Measurements from ENCODE around the gene SNRPA1. TPM values are rescaled to one million over a fixed set of nuclear protein-coding genes. Genes with fewer than 3 reads are reported as not detected.
A peak's percentile ranks its signal among the peaks of the same experiment; 100 is the strongest.

SNRPA1 gene
- total RNA-seq, 4 donors from 2014 or later = 19.9 to 35.7 (median 25.2) TPM

- Histone ChIP-seq H3K9me3 (no peaks in the 10 kb centered on the region), H3K4me1 (peaks cover 15 to 23% (median 20%) of the 10 kb centered on the region in 4 donors), H3K36me3 (no peaks in the 10 kb centered on the region), H3K4me3 (no peak overlapping the region), H3K27me3 (no peaks in the 10 kb centered on the region), H3K27ac (replicated peaks in 1 of 4) (no peak overlapping the region)
- 72% methylated on average over 5 of the region's 5 CpGs for WGBS
- TF ChIP-seq, protein P1, sequence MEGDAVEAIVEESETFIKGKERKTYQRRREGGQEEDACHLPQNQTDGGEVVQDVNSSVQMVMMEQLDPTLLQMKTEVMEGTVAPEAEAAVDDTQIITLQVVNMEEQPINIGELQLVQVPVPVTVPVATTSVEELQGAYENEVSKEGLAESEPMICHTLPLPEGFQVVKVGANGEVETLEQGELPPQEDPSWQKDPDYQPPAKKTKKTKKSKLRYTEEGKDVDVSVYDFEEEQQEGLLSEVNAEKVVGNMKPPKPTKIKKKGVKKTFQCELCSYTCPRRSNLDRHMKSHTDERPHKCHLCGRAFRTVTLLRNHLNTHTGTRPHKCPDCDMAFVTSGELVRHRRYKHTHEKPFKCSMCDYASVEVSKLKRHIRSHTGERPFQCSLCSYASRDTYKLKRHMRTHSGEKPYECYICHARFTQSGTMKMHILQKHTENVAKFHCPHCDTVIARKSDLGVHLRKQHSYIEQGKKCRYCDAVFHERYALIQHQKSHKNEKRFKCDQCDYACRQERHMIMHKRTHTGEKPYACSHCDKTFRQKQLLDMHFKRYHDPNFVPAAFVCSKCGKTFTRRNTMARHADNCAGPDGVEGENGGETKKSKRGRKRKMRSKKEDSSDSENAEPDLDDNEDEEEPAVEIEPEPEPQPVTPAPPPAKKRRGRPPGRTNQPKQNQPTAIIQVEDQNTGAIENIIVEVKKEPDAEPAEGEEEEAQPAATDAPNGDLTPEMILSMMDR (IDR thresholded peaks at IDR 0.05) = no peak
- TF ChIP-seq EP300 (IDR thresholded peaks at IDR 0.05) = no peak
- no peak for TF ChIP-seq POLR2AphosphoS5 (IDR thresholded peaks at IDR 0.05)
- TF ChIP-seq POLR2A (IDR thresholded peaks at IDR 0.05; ENCODE audit: low read depth) = no peak
- DNase-seq (ENCODE audit: extremely low spot score) = no peak
- intact Hi-C loops (cut with DNase I) = loop anchor here (10.0 kb wide), 1 partner anchor 340 kb away; the partner anchor contains the start of gene LRRK1
Measured at GRCh38 chr15:101255051-101255395, 40.0 kb downstream of the SNRPA1 start.

DNA sequence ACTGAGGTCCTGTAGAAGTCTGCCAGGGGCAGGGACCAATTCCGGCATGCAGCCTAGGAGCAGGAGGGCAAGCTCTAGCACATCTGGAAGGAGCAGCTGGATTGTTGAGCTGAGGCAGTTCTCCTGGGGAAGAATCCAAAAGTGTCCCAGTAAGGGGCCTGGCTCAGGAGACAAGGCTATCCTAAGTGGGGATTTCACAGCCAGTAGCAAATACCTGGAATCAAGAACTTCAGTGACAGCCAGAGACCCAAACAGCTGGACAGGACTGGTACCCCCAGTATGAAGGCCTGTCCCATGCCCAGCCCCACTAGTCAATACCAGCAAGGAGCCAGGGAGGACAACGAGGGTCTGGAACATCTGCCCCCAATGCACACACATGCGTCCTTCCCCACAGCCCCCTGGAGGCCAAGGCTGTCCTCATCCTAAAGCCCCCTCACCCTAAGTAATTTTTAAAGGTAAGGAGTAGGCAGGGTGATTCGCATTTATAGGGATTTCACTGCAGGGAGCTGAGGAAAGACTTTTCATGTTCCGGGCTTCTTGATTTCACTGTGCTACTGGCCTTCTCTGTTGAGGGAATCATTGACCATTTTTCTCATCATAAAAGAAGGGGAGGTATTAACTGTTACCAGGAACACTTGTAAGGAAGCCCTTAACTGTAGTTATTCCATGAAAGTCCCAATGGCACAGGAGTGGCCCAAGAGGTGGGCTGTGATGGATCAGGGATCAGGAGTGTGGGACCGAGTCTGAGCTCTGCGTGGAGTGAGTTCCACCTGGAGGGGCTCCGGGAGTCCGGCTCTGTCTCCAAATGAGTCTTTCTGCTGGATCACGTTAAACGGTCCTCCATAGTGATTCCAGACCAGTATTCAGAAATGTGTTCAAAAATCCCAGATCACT lies 40.6 kb downstream of the SNRPA1 start:
- 80% methylated on average over 8 of the region's 11 CpGs for WGBS
- Histone ChIP-seq H3K27ac (replicated peaks in 1 of 4) (no peak overlapping the region), H3K9me3 (no peaks in the 10 kb centered on the region), H3K36me3 (no peaks in the 10 kb centered on the region), H3K4me1 (peaks cover 22 to 29% (median 26%) of the 10 kb centered on the region in 4 donors), H3K27me3 (no peaks in the 10 kb centered on the region), H3K4me3 (no peak overlapping the region)
- no peak for DNase-seq (ENCODE audit: extremely low spot score)
- no peak for TF ChIP-seq EP300 (IDR thresholded peaks at IDR 0.05)
- TF ChIP-seq, protein P1 (IDR thresholded peaks at IDR 0.05) = no peak
- TF ChIP-seq POLR2A (IDR thresholded peaks at IDR 0.05; ENCODE audit: low read depth) = no peak
- TF ChIP-seq POLR2AphosphoS5 (IDR thresholded peaks at IDR 0.05) = no peak
- intact Hi-C loops (cut with DNase I) = loop anchor here (5.0 to 10.0 kb wide), 2 partner anchors 67 to 340 kb away; partner anchors contain the start of gene LRRK1

DNA sequence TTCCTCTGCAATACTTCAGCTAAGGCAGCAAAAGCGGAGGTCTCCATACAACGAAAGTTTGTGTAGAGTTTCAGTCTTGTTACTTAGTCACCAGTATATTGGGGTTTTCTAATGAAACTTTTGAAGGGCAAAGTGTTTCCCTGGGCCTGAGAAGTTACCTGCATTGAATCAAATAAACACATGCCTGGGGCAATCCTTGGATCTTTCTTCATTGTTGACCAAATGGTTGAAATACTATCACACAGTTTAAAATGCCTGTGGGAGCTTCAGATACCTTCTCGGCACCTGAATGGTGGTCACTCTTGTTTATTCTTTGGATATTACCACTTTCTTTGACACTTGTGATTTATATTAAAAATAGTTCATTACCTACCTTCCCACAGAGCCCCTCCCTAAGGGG lies 42.2 kb downstream of the SNRPA1 start:
- Histone ChIP-seq H3K9me3 (no peaks in the 10 kb centered on the region), H3K36me3 (peaks cover 0 to 6% (median 0%) of the 10 kb centered on the region in 4 donors), H3K27ac (replicated peaks in 1 of 4) (peak overlapping the region; percentile 88 to 94 (median 91)), H3K4me1 (peaks cover 23 to 41% (median 39%) of the 10 kb centered on the region in 4 donors), H3K27me3 (no peaks in the 10 kb centered on the region), H3K4me3 (peak overlapping the region; percentile 71 to 95 (median 86))
- DNase-seq (ENCODE audit: extremely low spot score) = no peak
- intact Hi-C loops (cut with DNase I) = loop anchor here (5.0 to 10.0 kb wide), 2 partner anchors 66 to 338 kb away; partner anchors contain the start of gene LRRK1
- no peak for TF ChIP-seq POLR2AphosphoS5 (IDR thresholded peaks at IDR 0.05)
- 52% methylated on average over 3 of the region's 3 CpGs for WGBS

DNA sequence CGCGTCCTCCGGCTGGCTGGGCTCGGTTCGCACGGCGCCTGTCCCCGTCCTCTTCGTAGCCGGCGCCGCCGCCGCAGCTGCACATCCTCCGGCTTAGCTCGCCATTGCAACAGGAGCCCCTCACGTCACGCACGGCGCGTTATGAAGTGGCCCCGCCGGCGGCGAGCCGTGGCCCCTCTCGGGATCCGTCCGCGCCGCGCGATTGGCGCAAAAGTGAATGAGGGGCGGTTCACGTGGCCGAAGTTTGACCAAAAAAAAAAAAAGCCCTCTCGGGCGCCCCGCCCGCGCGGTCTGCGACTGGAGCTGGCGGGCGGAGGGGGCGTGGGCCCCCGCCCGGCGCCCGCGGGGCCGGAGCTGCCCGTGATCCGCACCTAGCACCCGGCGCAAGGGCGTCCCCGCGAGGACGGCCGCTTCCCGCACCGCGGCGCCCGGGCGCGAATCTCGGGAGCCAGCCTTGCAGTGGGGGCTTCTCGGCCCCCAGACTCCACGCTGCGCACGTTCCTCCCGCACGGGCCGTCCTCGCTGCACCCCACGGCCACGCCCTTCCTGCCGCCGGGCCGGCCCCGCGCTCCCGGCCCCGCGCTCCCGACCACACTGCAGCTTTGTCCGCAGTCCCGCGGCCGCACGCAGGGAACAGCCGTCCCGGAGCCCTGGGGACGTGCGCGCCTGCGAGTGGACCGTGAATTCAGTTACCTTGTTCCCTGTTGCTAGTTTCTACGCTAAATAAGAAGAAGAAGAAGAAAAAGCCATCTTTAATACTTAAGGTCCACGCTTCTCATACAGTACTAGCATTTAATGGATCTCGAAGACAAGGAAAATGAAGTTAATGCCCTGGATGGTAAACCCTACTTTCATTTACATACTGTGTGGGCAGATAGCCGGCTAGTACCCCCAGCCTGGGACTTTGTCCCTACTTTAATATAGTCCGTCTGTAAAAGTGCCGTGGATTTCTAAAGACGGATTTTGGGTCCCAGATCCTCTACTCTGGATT lies 42.9 kb downstream of the SNRPA1 start, which contains the start of gene CHSY1:
CHSY1 (minus strand) TSS at position 219 of the 991 bp plus-strand sequence. CDS start 592 bp downstream, outside the sequence.
- peak within 1 kb of the TSS; percentile 88 to 94 (median 91) for H3K27ac ChIP-seq (replicated peaks in 1 of 4)
- peak; percentile 97 for DNase-seq (ENCODE audit: extremely low spot score)
- WGBS = 2% methylated on average over 13 of the region's 108 CpGs
- peaks cover 0 to 10% (median 0%) of the 10 kb centered on the region in 4 donors for H3K36me3 ChIP-seq
- H3K4me1 ChIP-seq = peaks cover 28 to 48% (median 45%) of the 10 kb centered on the region in 4 donors
- intact Hi-C loops (cut with DNase I) = loop anchor here (2.0 to 10.0 kb wide), 3 partner anchors 65 to 337 kb away; partner anchors contain the start of gene LRRK1
- no peaks in the 10 kb centered on the region for H3K9me3 ChIP-seq
- TF ChIP-seq EP300 (IDR thresholded peaks at IDR 0.05) (no peak), POLR2AphosphoS5 (IDR thresholded peaks at IDR 0.05) (peak; percentile 96 to 98), POLR2A (IDR thresholded peaks at IDR 0.05; ENCODE audit: low read depth) (peak; percentile 81)
- TF ChIP-seq, protein P1 (IDR thresholded peaks at IDR 0.05) = peak; percentile 24 to 41 (median 27)
- H3K27me3 ChIP-seq = no peaks in the 10 kb centered on the region
- peak within 1 kb of the TSS; percentile 71 to 95 (median 86) for H3K4me3 ChIP-seq

All from esophagus muscularis mucosa (tissue), 4 donors.